ENCODE data around the gene PPP2R5C. TPM values are rescaled to one million over a fixed set of nuclear protein-coding genes. Genes with fewer than 3 reads are reported as not detected.
A peak's percentile ranks its signal among the peaks of the same experiment; 100 is the strongest.

PPP2R5C gene
- total and polyA plus RNA-seq, 2 donors (not counting 3 experiments of a cell fraction or from before 2014, with no cell fraction given): 42.6 to 83.6 TPM

- peak overlapping the region; percentile 80 for H2AFZ ChIP-seq (ENCODE audit: low read depth, low read length)
- no peaks in the 10 kb centered on the region for H3K9me3 ChIP-seq (replicated peaks; ENCODE audit: control insufficient read depth, insufficient read depth, low read length)
- DNase-seq (ENCODE audit: low read depth, low spot score) (peak; percentile 99), FAIRE-seq (peak; percentile 95)
- no peaks in the 10 kb centered on the region for H3K9me1 ChIP-seq (replicated peaks; ENCODE audit: control insufficient read depth, extremely low read depth, insufficient read depth, low read length)
- no TSS peak for BruUV-seq (replicated peaks)
- ChIA-PET CTCF (interaction anchor here (0.6 to 4.0 kb wide), 5 partner anchors 11 to 53 kb away, joined by 3 to 42 read pairs (median 4); no protein-coding TSS in a partner anchor), POLR2A (interaction anchor here (0.6 to 1.1 kb wide), 5 partner anchors 10 to 1112 kb away, joined by 3 to 9 read pairs (median 3); no protein-coding TSS in a partner anchor)
- dilution Hi-C loops (cut with MboI; ENCODE audit: extremely low pct_ligation_motif_present, low sequenced_read_pairs): no loop called here
- TF ChIP-seq POLR2A (IDR thresholded peaks at IDR 0.05; ENCODE audit: low read depth, low read length) (no peak), EZH2 (IDR thresholded peaks at IDR 0.05; ENCODE audit: borderline replicate concordance, low read depth, low read length, severe bottlenecking) (no peak), FOS (IDR thresholded peaks at IDR 0.05; ENCODE audit: borderline replicate concordance, insufficient read depth, low read length) (no peak), CTCF (IDR thresholded peaks at IDR 0.05; ENCODE audit: extremely low read depth in 1 of 2, insufficient read depth in 1 of 2, low read depth in 1 of 2, low read length in 2 of 2) (no peak), POLR2AphosphoS5 (IDR thresholded peaks at IDR 0.05; ENCODE audit: insufficient read depth, low read depth, low read length) (no peak), GATA2 (IDR thresholded peaks at IDR 0.05; ENCODE audit: insufficient read depth, insufficient read length, low read depth, low read length) (no peak), MYC (IDR thresholded peaks at IDR 0.05; ENCODE audit: low read depth, low read length) (no peak)
- H3K4me1 ChIP-seq (ENCODE audit: control insufficient read depth, extremely low read depth, insufficient read depth, low read length): peaks cover 6% of the 10 kb centered on the region
- no peak overlapping the region for H3K9ac ChIP-seq (replicated peaks; ENCODE audit: extremely low read depth, insufficient read depth, low read length)
- H4K20me1 ChIP-seq (replicated peaks; ENCODE audit: control insufficient read depth, extremely low read depth, insufficient read depth, low read length): no peaks in the 10 kb centered on the region
- H3K79me2 ChIP-seq (ENCODE audit: control insufficient read depth, insufficient read depth, low read length): no peaks in the 10 kb centered on the region
- H3K27me3 ChIP-seq (ENCODE audit: control insufficient read depth in 2 of 2, insufficient read depth in 2 of 2, low read length in 2 of 2): peaks cover 15 to 36% of the 10 kb centered on the region in 2 experiments
- no peak overlapping the region for H3K27ac ChIP-seq (ENCODE audit: insufficient read depth, low read depth, low read length)
- H3K36me3 ChIP-seq (ENCODE audit: control insufficient read depth in 2 of 2, extremely low read depth in 1 of 2, insufficient read depth in 2 of 2, low read length in 2 of 2): no peaks in the 10 kb centered on the region
- peak overlapping the region in 1 of 3 experiments; percentile 55 for H3K4me3 ChIP-seq (replicated peaks in 1 of 3; ENCODE audit: insufficient read depth in 1 of 3, low read depth in 1 of 3, low read length in 3 of 3)
- peak overlapping the region; percentile 29 for H3K4me2 ChIP-seq (ENCODE audit: insufficient read depth, low read length)
- intact Hi-C loops (cut with micrococcal nuclease): loop anchor here (1.0 to 10.0 kb wide), 6 partner anchors 38 to 554 kb away; partner anchors contain the start of genes HSP90AA1 and ZNF839
These were observed 1.1 kb upstream of the PPP2R5C start for GRCh38 chr14:101760138-101761011.
